Lower leg skin (tissue), 3 donors: ENCODE results near the gene ZER1.

ENCODE experiments used
- CTCF ChIP-seq, 3 donors: fragments of 450-650 bp; IDR thresholded peaks; one replicate each; pipeline ENCODE4 v1.5.1; 2016; ENCODE audit warnings: antibody characterized with exemption in 3 of 3, mild to moderate bottlenecking in 3 of 3, moderate library complexity in 2 of 3
- POLR2A ChIP-seq, 2 donors: fragments of 450-650 bp; IDR thresholded peaks; one replicate each; pipeline ENCODE4 v1.6.1; 2016 to 2017; ENCODE audit warnings: antibody characterized with exemption in 2 of 2, mild to moderate bottlenecking in 1 of 2, moderate library complexity in 1 of 2

GRCh38 chr9:128764361-128764760 lies 7.4 kb downstream of the ZER1 start:
- TF ChIP-seq CTCF (IDR thresholded peaks at IDR 0.05): no peak
- TF ChIP-seq POLR2A (IDR thresholded peaks at IDR 0.05): no peak
